B cell (primary cell): Measurements from ENCODE around the gene HMGN4. TPM values are rescaled to one million over a fixed set of nuclear protein-coding genes. Genes with fewer than 3 reads are reported as not detected.
A peak's percentile ranks its signal among the peaks of the same experiment; 100 is the strongest.

Experiments used
- ATAC-seq: fragments of 200-7000 bp; cut with Tn5 transposase; one replicate; pipeline ENCODE4 v1.10.0; 2021; ENCODE audit warnings: low read depth, mild to moderate bottlenecking, moderate number of reproducible peaks, moderate library complexity
- CTCF ChIA-PET: fragments of 350-600 bp; sonication (Branson Sonifier 250); formaldehyde crosslinking; loops from one replicate; lab custom pipeline; 2021; ENCODE audit warnings: antibody characterized with exemption, inconsistent platforms; lab: Charles Lee
- POLR2A ChIA-PET: fragments of 350-600 bp; sonication (Branson Sonifier 250); formaldehyde crosslinking; loops from one replicate; lab custom pipeline; 2021; ENCODE audit warnings: antibody characterized with exemption; lab: Charles Lee
- DNase-seq: peaks from one replicate; pipeline ENCODE4 v3.0.0; 2013
- H2AFZ ChIP-seq: 2 replicates; pipeline ENCODE4 v1.6.1; 2012; ENCODE audit warnings: mild to moderate bottlenecking, low read depth, low read length; ENCODE audit not compliant: insufficient read depth, poor library complexity, severe bottlenecking
- H3K27ac ChIP-seq, 2 donors: 1 replicate in 1 of 2; 2 replicates in 1 of 2; pipeline ENCODE4 v1.5.1; 2012 to 2013; ENCODE audit warnings: low read length in 2 of 2, mild to moderate bottlenecking in 2 of 2, moderate library complexity in 1 of 2
- H3K27me3 ChIP-seq, 4 experiments: fragments of 200-600 bp in 1 of 4; sonication (generic) in 1 of 4; replicated peaks in 1 of 4; 1 replicate in 2 of 4; 2 replicates in 2 of 4; pipeline versions ENCODE4 v1.6.1 to v1.7.0; 2013 to 2016; ENCODE audit warnings: low read length in 3 of 4, mild to moderate bottlenecking in 2 of 4, mixed read lengths in 1 of 4, moderate library complexity in 1 of 4; ENCODE audit not compliant: insufficient read depth in 4 of 4, control insufficient read depth in 3 of 4; ENCODE audit errors: control extremely low read depth in 1 of 4
- H3K36me3 ChIP-seq, 2 experiments: replicated peaks in 1 of 2; 1 replicate in 1 of 2; 2 replicates in 1 of 2; pipeline versions ENCODE4 v1.6.1 to v1.7.1; 2013; ENCODE audit warnings: low read length in 1 of 2; ENCODE audit not compliant: insufficient read depth in 2 of 2, control insufficient read depth in 1 of 2; ENCODE audit errors: control extremely low read depth in 1 of 2, extremely low read depth in 1 of 2
- H3K4me1 ChIP-seq, 2 donors: fragments of 200-600 bp in 1 of 2; sonication (generic) in 1 of 2; 1 replicate in 1 of 2; 2 replicates in 1 of 2; pipeline versions ENCODE4 v1.5.1 to v1.6.1; 2013 to 2017; ENCODE audit warnings: low read length in 2 of 2; ENCODE audit not compliant: control insufficient read depth in 2 of 2, insufficient read depth in 2 of 2
- H3K4me2 ChIP-seq: replicated peaks from 2 replicates; pipeline ENCODE3; 2012; ENCODE audit warnings: mild to moderate bottlenecking, low read depth, low read length; ENCODE audit not compliant: poor library complexity, severe bottlenecking
- H3K4me3 ChIP-seq, 5 experiments: fragments of 200-600 bp in 1 of 5; sonication (generic) in 1 of 5; 1 replicate in 3 of 5; 2 replicates in 2 of 5; pipeline versions ENCODE4 v1.5.1 to v1.7.0; 2011 to 2016; ENCODE audit warnings: low read length in 4 of 5, mild to moderate bottlenecking in 4 of 5, low read depth in 2 of 5, control low read depth in 1 of 5, moderate library complexity in 1 of 5; ENCODE audit not compliant: insufficient read depth in 1 of 5; ENCODE audit errors: control extremely low read depth in 1 of 5, extremely low read depth in 1 of 5
- H3K79me2 ChIP-seq: fragments of 200-600 bp; sonication (generic); one replicate; pipeline ENCODE4 v1.6.0; 2016; ENCODE audit warnings: low read length; ENCODE audit not compliant: control insufficient read depth, insufficient read depth
- H3K9ac ChIP-seq: fragments of 200-600 bp; sonication (generic); 2 replicates; pipeline ENCODE4 v1.6.1; 2017; ENCODE audit warnings: mild to moderate bottlenecking, low read length, moderate library complexity
- H3K9me3 ChIP-seq, 3 donors: one replicate each; pipeline versions ENCODE4 v1.6.1 to v1.7.1; 2013; ENCODE audit warnings: low read length in 2 of 3; ENCODE audit not compliant: control insufficient read depth in 2 of 3, insufficient read depth in 1 of 3; ENCODE audit errors: control extremely low read depth in 1 of 3
- H4K20me1 ChIP-seq: 2 replicates; pipeline ENCODE4 v1.6.0; 2012; ENCODE audit warnings: mild to moderate bottlenecking, low read length; ENCODE audit not compliant: insufficient read depth, control insufficient read depth, poor library complexity, severe bottlenecking
- H3K27ac Mint-ChIP-seq: one replicate; pipeline ENCODE4 v1.8.0; 2021; ENCODE audit warnings: mixed read lengths
- H3K27me3 Mint-ChIP-seq: one replicate; pipeline ENCODE4 v1.8.0; 2021; ENCODE audit warnings: mixed read lengths
- H3K4me1 Mint-ChIP-seq: one replicate; pipeline ENCODE4 v1.8.0; 2021; ENCODE audit warnings: mixed read lengths
- H3K4me3 Mint-ChIP-seq: one replicate; pipeline ENCODE4 v1.8.0; 2021; ENCODE audit warnings: mixed read lengths
- H3K9me3 Mint-ChIP-seq: one replicate; pipeline ENCODE4 v1.8.0; 2022; ENCODE audit warnings: mixed read lengths; ENCODE audit not compliant: insufficient read depth
- CTCF ChIP-seq: fragments of 200-600 bp; IDR thresholded peaks from one replicate; pipeline ENCODE4 v1.8.0; 2022; ENCODE audit warnings: antibody characterized with exemption, mild to moderate bottlenecking
- EZH2 ChIP-seq: IDR thresholded peaks from 2 replicates; pipeline ENCODE4 v1.6.1; 2012; ENCODE audit warnings: borderline replicate concordance, low read depth, mild to moderate bottlenecking, moderate library complexity, low read length; ENCODE audit not compliant: insufficient read depth, poor library complexity, severe bottlenecking
- WGBS: methylation state at CpG from one replicate; pipeline ENCODE4 v1.1.5; 2013; ENCODE audit warnings: missing lambda C conversion rate; ENCODE audit not compliant: insufficient coverage; 5-methylcytosine and 5-hydroxymethylcytosine counted together
- intact Hi-C: fragments of 100-400 bp; cut with micrococcal nuclease; formaldehyde crosslinking; loops from one replicate; pipeline ENCODE4 v1.10.0; 2022
- polyA plus RNA-seq: library from polyadenylated mRNA; depleted of rRNA; stranded (reverse); fragments of >200 nt; gene quantifications from 2 replicates; pipeline ENCODE4 v1.2.3, GENCODE V29; 2012
- total RNA-seq, 2 donors: library from RNA; stranded (reverse); fragments of 120-200 nt in 1 of 2; gene quantifications; 1 replicate in 1 of 2; 2 replicates in 1 of 2; pipeline versions ENCODE4 v1.2.3 to v1.2.4, GENCODE V29; 2013 to 2022

HMGN4 gene
- total and polyA plus RNA-seq, 2 donors (not counting 1 experiment from before 2014, with no cell fraction given) = 37.7 to 81.1 TPM

GRCh38 chr6:26553635-26554446 is 15.7 kb downstream of the HMGN4 start:
- H3K36me3 ChIP-seq = no peaks in the 10 kb centered on the region
- CTCF ChIA-PET = interaction anchor here (0.6 to 5.6 kb wide), 12 partner anchors 15 to 1311 kb away, joined by 3 to 35 read pairs (median 4); partner anchors contain the start of gene HMGN4
- peak; percentile 92 for DNase-seq
- ATAC-seq = peak; percentile 42
- no peak for TF ChIP-seq CTCF
- TF ChIP-seq EZH2 = no peak
- H3K4me1 ChIP-seq = peaks cover 15 to 45% of the 10 kb centered on the region in 2 donors
- H3K79me2 ChIP-seq = no peaks in the 10 kb centered on the region
- H3K9ac ChIP-seq = peak overlapping the region; percentile 61
- intact Hi-C loops = loop anchor here (1.0 to 10.0 kb wide), 10 partner anchors 14 to 921 kb away; partner anchors contain the start of genes HMGN4 and ZNF184
- H3K4me1 Mint-ChIP-seq = peaks cover 22% of the 10 kb centered on the region
- no peaks in the 10 kb centered on the region for H4K20me1 ChIP-seq
- H3K4me3 Mint-ChIP-seq = no peak overlapping the region
- H3K9me3 Mint-ChIP-seq = no peaks in the 10 kb centered on the region
- under 1% methylated on average over 14 of the region's 19 CpGs for WGBS
- peak overlapping the region; percentile 8 for H2AFZ ChIP-seq
- H3K27ac Mint-ChIP-seq = no peak overlapping the region
- no peaks in the 10 kb centered on the region for H3K27me3 Mint-ChIP-seq
- no peaks in the 10 kb centered on the region for H3K9me3 ChIP-seq
- H3K4me2 ChIP-seq = peak overlapping the region; percentile 70
- peak overlapping the region; percentile 26 to 62 for H3K27ac ChIP-seq
- POLR2A ChIA-PET = interaction anchor here (0.7 to 2.4 kb wide), 8 partner anchors 15 to 397 kb away, joined by 3 to 21 read pairs (median 5); partner anchors contain the start of gene HMGN4
- no peaks in the 10 kb centered on the region for H3K27me3 ChIP-seq
- H3K4me3 ChIP-seq = peak overlapping the region; percentile 59 to 90 (median 74)

- no peak for TF ChIP-seq EZH2
- no peak for TF ChIP-seq CTCF
- intact Hi-C loops = loop anchor here (1.0 to 10.0 kb wide), 7 partner anchors 14 to 920 kb away; partner anchors contain the start of gene ZNF184
- Histone ChIP-seq H3K9me3 (no peaks in the 10 kb centered on the region), H4K20me1 (no peaks in the 10 kb centered on the region), H2AFZ (peak overlapping the region; percentile 20), H3K27me3 (no peaks in the 10 kb centered on the region), H3K9ac (peak overlapping the region; percentile 61), H3K4me1 (peaks cover 15 to 45% of the 10 kb centered on the region in 2 donors), H3K4me3 (peak overlapping the region; percentile 59 to 90 (median 74)), H3K36me3 (no peaks in the 10 kb centered on the region), H3K27ac (peak overlapping the region; percentile 7 to 62), H3K4me2 (peak overlapping the region; percentile 70), H3K79me2 (no peaks in the 10 kb centered on the region)
- ChIA-PET POLR2A (interaction anchor here (1.1 to 2.4 kb wide), 5 partner anchors 15 to 269 kb away, joined by 3 to 21 read pairs (median 7); partner anchors contain the start of gene HMGN4), CTCF (interaction anchor here (0.9 to 5.6 kb wide), 6 partner anchors 14 to 213 kb away, joined by 3 to 35 read pairs (median 12); no protein-coding TSS in a partner anchor)
- H3K27me3 Mint-ChIP-seq = no peaks in the 10 kb centered on the region
- no peak overlapping the region for H3K27ac Mint-ChIP-seq
- no peaks in the 10 kb centered on the region for H3K9me3 Mint-ChIP-seq
- 40% methylated on average over 1 of the region's 1 CpG for WGBS
- H3K4me1 Mint-ChIP-seq = peaks cover 22% of the 10 kb centered on the region
- ATAC-seq (no peak), DNase-seq (no peak)
- no peak overlapping the region for H3K4me3 Mint-ChIP-seq
Measured at GRCh38 chr6:26554447-26554696, 16.2 kb downstream of the HMGN4 start.
